ENCODE measurements around the gene TMEM179.

TMEM179 gene

DNA sequence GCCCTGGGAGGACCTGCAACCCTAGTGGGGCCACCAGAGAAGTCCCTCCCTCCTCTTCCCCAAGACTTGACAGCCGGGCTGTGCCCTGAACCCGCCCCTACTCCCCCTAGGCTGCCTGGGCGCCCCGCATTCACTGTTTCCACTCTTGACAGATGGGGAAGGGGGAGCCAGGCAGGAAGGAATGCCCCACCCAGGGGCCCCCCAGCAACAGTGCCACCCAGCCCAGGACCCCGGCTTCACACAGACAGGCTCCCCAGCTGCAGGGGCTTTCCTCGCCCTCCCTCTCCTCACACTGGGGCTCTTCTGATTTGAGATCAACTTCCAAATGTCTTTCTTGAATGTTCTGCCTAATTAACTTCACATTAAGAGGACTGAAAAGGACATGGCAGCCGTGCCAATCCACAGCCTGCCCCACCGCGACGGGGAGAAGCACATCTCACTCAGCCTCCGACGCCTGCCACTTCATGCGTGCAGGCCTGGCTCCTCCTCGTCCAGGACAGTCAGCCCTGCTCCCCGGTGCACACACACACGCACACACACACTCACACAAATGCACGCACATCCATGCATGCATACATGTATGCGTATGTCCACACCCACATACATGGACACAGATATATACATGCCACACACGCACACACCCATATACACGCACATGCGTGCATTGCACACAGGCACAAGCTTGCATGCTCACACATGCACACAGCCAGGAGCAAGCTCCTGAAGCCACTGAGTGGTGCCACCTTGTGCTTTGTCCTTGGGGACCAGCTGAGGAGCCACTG, 44.6 kb downstream of the TMEM179 start:
- no peak overlapping the region for H3K4me3 ChIP-seq (ENCODE audit: severe bottlenecking)
- DNase-seq (ENCODE audit: low spot score): peak; percentile 62
- H3K36me3 ChIP-seq (ENCODE audit: low read depth): no peaks in the 10 kb centered on the region
- H3K4me1 ChIP-seq (ENCODE audit: insufficient read depth, poor library complexity, severe bottlenecking): no peaks in the 10 kb centered on the region
- H3K9me3 ChIP-seq (ENCODE audit: severe bottlenecking): no peaks in the 10 kb centered on the region
- ATAC-seq (ENCODE audit: low read depth): no peak
- TF ChIP-seq CTCF (IDR thresholded peaks at IDR 0.05; ENCODE audit: poor library complexity, severe bottlenecking): no peak
- peaks cover 58% of the 10 kb centered on the region for H3K27me3 ChIP-seq (ENCODE audit: insufficient read depth, poor library complexity, severe bottlenecking)
- H3K27ac ChIP-seq (ENCODE audit: poor library complexity, severe bottlenecking): no peak overlapping the region

GRCh38 chr14:104559028-104559803, 45.4 kb downstream of the TMEM179 start:
- no peak overlapping the region for H3K27ac ChIP-seq (ENCODE audit: poor library complexity, severe bottlenecking)

GRCh38 chr14:104558231-104559027, 46.1 kb downstream of the TMEM179 start:
- Histone ChIP-seq H3K27me3 (ENCODE audit: insufficient read depth, poor library complexity, severe bottlenecking) (peaks cover 59% of the 10 kb centered on the region), H3K4me1 (ENCODE audit: insufficient read depth, poor library complexity, severe bottlenecking) (no peaks in the 10 kb centered on the region)

More at GRCh38 chr14:104559028-104559803, 45.4 kb downstream of the TMEM179 start:
- H3K36me3 ChIP-seq (ENCODE audit: low read depth): no peaks in the 10 kb centered on the region
- H3K4me1 ChIP-seq (ENCODE audit: insufficient read depth, poor library complexity, severe bottlenecking): no peaks in the 10 kb centered on the region
- ATAC-seq (ENCODE audit: low read depth): no peak
- peak; percentile 68 for DNase-seq (ENCODE audit: low spot score)
- no peak overlapping the region for H3K4me3 ChIP-seq (ENCODE audit: severe bottlenecking)
- H3K9me3 ChIP-seq (ENCODE audit: severe bottlenecking): no peaks in the 10 kb centered on the region
- no peak for TF ChIP-seq CTCF (IDR thresholded peaks at IDR 0.05; ENCODE audit: poor library complexity, severe bottlenecking)
- H3K27me3 ChIP-seq (ENCODE audit: insufficient read depth, poor library complexity, severe bottlenecking): peaks cover 58% of the 10 kb centered on the region

GRCh38 chr14:104557766-104558165, 46.8 kb downstream of the TMEM179 start:
- no peak overlapping the region for H3K4me3 ChIP-seq (ENCODE audit: severe bottlenecking)
- no peak for TF ChIP-seq CTCF (IDR thresholded peaks at IDR 0.05; ENCODE audit: poor library complexity, severe bottlenecking)
- peaks cover 65% of the 10 kb centered on the region for H3K27me3 ChIP-seq (ENCODE audit: insufficient read depth, poor library complexity, severe bottlenecking)

More at GRCh38 chr14:104558231-104559027, 46.1 kb downstream of the TMEM179 start:
- Histone ChIP-seq H3K36me3 (ENCODE audit: low read depth) (no peaks in the 10 kb centered on the region), H3K4me3 (ENCODE audit: severe bottlenecking) (no peak overlapping the region), H3K27ac (ENCODE audit: poor library complexity, severe bottlenecking) (no peak overlapping the region), H3K9me3 (ENCODE audit: severe bottlenecking) (no peaks in the 10 kb centered on the region)
- DNase-seq (ENCODE audit: low spot score): no peak
- ATAC-seq (ENCODE audit: low read depth): no peak
- TF ChIP-seq CTCF (IDR thresholded peaks at IDR 0.05; ENCODE audit: poor library complexity, severe bottlenecking): no peak

More at GRCh38 chr14:104557766-104558165, 46.8 kb downstream of the TMEM179 start:
- H3K4me1 ChIP-seq (ENCODE audit: insufficient read depth, poor library complexity, severe bottlenecking): no peaks in the 10 kb centered on the region
- no peaks in the 10 kb centered on the region for H3K36me3 ChIP-seq (ENCODE audit: low read depth)
- no peak for ATAC-seq (ENCODE audit: low read depth)
- no peaks in the 10 kb centered on the region for H3K9me3 ChIP-seq (ENCODE audit: severe bottlenecking)
- no peak for DNase-seq (ENCODE audit: low spot score)
- H3K27ac ChIP-seq (ENCODE audit: poor library complexity, severe bottlenecking): no peak overlapping the region
